ENCODE measurements around the gene NDUFS2. TPM values are rescaled to one million over a fixed set of nuclear protein-coding genes. Genes with fewer than 3 reads are reported as not detected.
A peak's percentile ranks its signal among the peaks of the same experiment; 100 is the strongest.

NDUFS2 gene
- total and polyA plus RNA-seq, 8 donors: 26.7 to 56.8 (median 31.1) TPM

DNA sequence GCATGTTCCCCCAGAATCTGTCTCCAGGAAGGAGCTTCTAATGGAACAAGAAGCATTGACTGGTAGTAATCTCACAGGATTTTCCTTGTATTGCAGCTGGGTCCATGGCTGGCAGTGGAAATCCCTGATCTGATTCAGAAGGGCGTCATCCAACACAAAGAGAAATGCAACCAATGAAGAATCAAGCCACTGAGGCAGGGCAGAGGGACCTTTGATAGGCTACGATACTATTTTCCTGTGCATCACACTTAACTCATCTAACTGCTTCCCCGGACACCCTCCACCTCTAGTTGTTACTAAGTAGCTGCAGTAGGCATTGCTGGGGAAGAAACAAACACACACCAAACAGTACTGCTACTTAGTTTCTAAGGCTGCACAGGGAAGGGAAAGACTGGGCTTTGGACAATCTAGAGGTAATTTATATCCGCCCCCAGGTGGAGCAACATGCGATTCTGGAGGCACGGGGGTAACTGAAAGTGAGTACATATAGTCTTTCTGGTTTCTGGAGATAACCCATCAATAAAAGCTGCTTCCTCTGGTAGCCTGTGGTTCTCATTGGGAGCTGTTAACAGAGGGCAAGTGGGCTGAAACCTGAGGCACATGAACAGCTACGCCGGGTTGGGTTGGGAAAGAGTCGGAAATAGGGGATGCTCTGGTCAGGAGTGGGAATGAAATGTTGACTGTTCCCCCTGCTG lies 43.7 kb upstream of the NDUFS2 start:
- no peak for FAIRE-seq
- WGBS, 2 donors: 58 to 60% methylated on average over 9 of the region's 9 CpGs
- no peak for TF ChIP-seq CTCF (IDR thresholded peaks at IDR 0.05)

DNA sequence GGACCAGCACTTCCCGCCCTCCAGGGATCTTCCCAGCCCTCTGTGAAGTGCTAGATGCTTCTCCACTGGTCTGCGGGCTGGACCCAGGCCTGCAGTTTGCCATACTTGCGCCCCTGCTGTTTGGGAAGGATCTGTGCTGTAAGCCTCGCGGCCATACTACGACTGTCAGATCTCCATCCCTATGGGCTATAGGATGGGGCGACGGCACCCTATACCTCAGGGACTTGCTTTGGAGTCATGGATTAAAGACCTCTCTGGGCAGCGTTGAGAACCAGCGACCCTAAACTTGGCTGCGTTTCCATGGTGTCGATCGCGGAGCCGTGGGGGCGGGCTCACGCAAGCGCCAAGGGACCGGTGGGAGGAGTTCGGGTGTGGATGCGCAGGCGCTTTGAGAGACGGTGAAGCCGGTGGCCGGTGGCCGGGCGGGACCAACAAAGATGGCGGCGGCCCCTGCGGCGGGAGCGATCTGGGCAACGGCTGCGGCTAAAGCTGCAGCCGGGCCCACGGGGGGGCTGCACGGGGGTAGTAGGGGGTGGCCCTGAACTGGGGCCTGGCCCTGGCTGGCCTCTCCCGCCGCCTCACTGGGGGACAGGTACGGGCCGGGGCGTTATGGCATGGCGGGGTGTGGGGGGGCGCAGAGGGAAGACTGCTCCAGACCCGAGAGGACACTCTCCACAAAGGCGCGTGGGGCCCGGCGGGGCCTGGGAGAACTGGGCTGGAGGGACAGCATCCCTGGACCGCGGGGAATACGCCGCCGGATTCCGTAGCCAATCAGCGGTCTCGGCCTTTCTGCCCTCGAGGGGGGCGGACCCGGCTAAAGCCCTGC lies 42.9 kb upstream of the NDUFS2 start, which contains the start of gene USP21:
TSS of gene USP21 (plus strand) at position 414 of the 826 bp plus-strand sequence. CDS start 1,141 bp downstream, outside the sequence.
- Histone ChIP-seq H3K4me1 (peaks cover 8 to 17% (median 11%) of the 10 kb centered on the region in 3 donors), H3K27me3 (no peaks in the 10 kb centered on the region), H3K4me3 (peak within 1 kb of the TSS; percentile 81 to 95 (median 91)), H3K9me3 (no peaks in the 10 kb centered on the region), H3K36me3 (no peaks in the 10 kb centered on the region), H3K27ac (peak within 1 kb of the TSS; percentile 58 to 87 (median 75))
- no peak for TF ChIP-seq CTCF (IDR thresholded peaks at IDR 0.05)
- WGBS, 2 donors: 1 to 2% methylated on average over 52 to 60 of the region's 60 CpGs
- ATAC-seq (peak; percentile 95 to 97 (median 96)), FAIRE-seq (no peak), DNase-seq (peak; percentile 90 to 98 (median 94))
- intact Hi-C loops (cut with DNase I): no loop called here

More for the DNA sequence above, 43.7 kb upstream of the NDUFS2 start:
- ATAC-seq (no peak), DNase-seq (no peak)
- Histone ChIP-seq H3K36me3 (no peaks in the 10 kb centered on the region), H3K27me3 (no peaks in the 10 kb centered on the region), H3K9me3 (no peaks in the 10 kb centered on the region), H3K4me1 (peaks cover 8 to 17% (median 11%) of the 10 kb centered on the region in 3 donors), H3K4me3 (peak overlapping the region in 3 of 4 donors; percentile 81 to 95 (median 92)), H3K27ac (peak overlapping the region in 3 of 4 donors; percentile 66 to 87 (median 84))
- intact Hi-C loops (cut with DNase I): no loop called here

DNA sequence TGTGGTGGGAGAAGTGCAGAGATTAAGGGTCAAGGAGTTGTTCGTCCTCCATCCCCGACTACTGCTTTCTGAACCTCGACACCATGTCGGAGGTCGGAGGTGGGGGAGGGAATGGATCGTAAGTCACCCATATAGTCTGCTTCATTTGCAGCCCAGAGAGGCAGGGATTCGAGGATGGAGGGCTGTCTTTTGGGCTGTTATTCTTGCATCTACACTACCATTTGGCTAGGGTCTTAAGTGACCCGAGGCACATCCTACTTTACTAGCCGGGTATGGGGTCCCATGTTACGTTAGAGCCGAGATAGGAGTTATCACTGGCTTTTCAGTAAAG lies 42.3 kb upstream of the NDUFS2 start:
- Histone ChIP-seq H3K27ac (peak overlapping the region; percentile 58 to 87 (median 75)), H3K36me3 (no peaks in the 10 kb centered on the region), H3K4me1 (peaks cover 8 to 17% (median 11%) of the 10 kb centered on the region in 3 donors), H3K9me3 (no peaks in the 10 kb centered on the region), H3K27me3 (no peaks in the 10 kb centered on the region), H3K4me3 (peak overlapping the region; percentile 81 to 95 (median 91))
- WGBS, 2 donors: 2 to 3% methylated on average over 11 of the region's 11 CpGs
- intact Hi-C loops (cut with DNase I): no loop called here
- ATAC-seq: peak in 1 of 4 donors; percentile 13
- FAIRE-seq: no peak
- TF ChIP-seq CTCF (IDR thresholded peaks at IDR 0.05): no peak
- no peak for DNase-seq

- ATAC-seq (no peak), DNase-seq (no peak), FAIRE-seq (no peak)
- no peak for TF ChIP-seq CTCF (IDR thresholded peaks at IDR 0.05)
- intact Hi-C loops (cut with DNase I): no loop called here
- Histone ChIP-seq H3K27ac (no peak overlapping the region), H3K9me3 (no peaks in the 10 kb centered on the region), H3K27me3 (no peaks in the 10 kb centered on the region), H3K4me1 (peaks cover under 1 to 17% (median 4%) of the 10 kb centered on the region in 3 donors), H3K36me3 (no peaks in the 10 kb centered on the region), H3K4me3 (no peak overlapping the region)
- 88 to 96% methylated on average over 22 of the region's 22 CpGs for WGBS, 2 donors
These were observed 41.5 kb upstream of the NDUFS2 start for GRCh38 chr1:161160671-161161145.

Data from pancreas (tissue), 10 donors.